K562 (cell line): Measurements from ENCODE around the gene ZFP69. TPM values are rescaled to one million over a fixed set of nuclear protein-coding genes. Genes with fewer than 3 reads are reported as not detected.

Experiments used
- ATF7 ChIP-seq: fragments of 450-650 bp; IDR thresholded peaks from 2 replicates; pipeline ENCODE4 v1.7.1; 2014; ENCODE audit warnings: mild to moderate bottlenecking, moderate library complexity
- CREM ChIP-seq: IDR thresholded peaks from 2 replicates; pipeline ENCODE4 v1.6.1; 2014; ENCODE audit warnings: antibody characterized with exemption, low read depth
- FOXP1 ChIP-seq: sonication (generic); formaldehyde crosslinking; IDR thresholded peaks from 2 replicates; pipeline ENCODE4 v1.8.0; 2022; ENCODE audit warnings: mild to moderate bottlenecking, missing genetic modification reagents
- HBP1 ChIP-seq: fragments of 450-650 bp; formaldehyde crosslinking; IDR thresholded peaks from 2 replicates; pipeline ENCODE4 v1.4.0; 2022; ENCODE audit warnings: missing genetic modification characterization
- MEF2A ChIP-seq: IDR thresholded peaks from 2 replicates; pipeline ENCODE4 v1.6.1; 2011; ENCODE audit warnings: low read depth, mild to moderate bottlenecking, low read length, moderate library complexity; ENCODE audit not compliant: control insufficient read depth
- MXI1 ChIP-seq: IDR thresholded peaks from 2 replicates; pipeline ENCODE4 v1.6.1; 2011; ENCODE audit warnings: low read depth, mild to moderate bottlenecking, improper control_type of control experiment, low read length
- NFYB ChIP-seq: IDR thresholded peaks from 2 replicates; pipeline ENCODE4 v1.6.1; 2011; ENCODE audit warnings: mild to moderate bottlenecking, moderate library complexity; ENCODE audit not compliant: insufficient read length; ENCODE audit errors: extremely low read depth
- PRPF4 ChIP-seq: fragments of 200-400 bp; formaldehyde crosslinking; IDR thresholded peaks from one replicate; pipeline ENCODE4 v1.6.1; 2017; ENCODE audit warnings: low read length, low read depth, mild to moderate bottlenecking; ENCODE audit not compliant: insufficient read depth, poor library complexity, severe bottlenecking
- PTTG1 ChIP-seq: fragments of 450-650 bp; IDR thresholded peaks from 2 replicates; pipeline ENCODE4 v1.6.1; 2016; ENCODE audit warnings: low read depth, mild to moderate bottlenecking, missing genetic modification characterization, missing compliant biosample characterization
- RFX7 ChIP-seq: fragments of 250-450 bp; sonication (Bioruptor Pico); IDR thresholded peaks from 2 replicates; pipeline ENCODE4 v1.5.1; 2021; ENCODE audit warnings: mild to moderate bottlenecking
- RNF2 ChIP-seq: sonication (generic); IDR thresholded peaks from 2 replicates; pipeline ENCODE4 v1.6.1; 2016
- SETDB1 ChIP-seq: IDR thresholded peaks from one replicate; pipeline ENCODE4 v1.6.1; 2012; ENCODE audit warnings: low read length, control low read depth, inconsistent platforms
- TAF15 ChIP-seq: fragments of 200-400 bp; formaldehyde crosslinking; IDR thresholded peaks from 2 replicates; pipeline ENCODE4 v1.6.1; 2017; ENCODE audit warnings: mild to moderate bottlenecking, low read depth, low read length, moderate library complexity
- ZNF140 ChIP-seq: fragments of 250-450 bp; sonication (Bioruptor Pico); IDR thresholded peaks from 2 replicates; pipeline ENCODE4 v1.8.0; 2021; ENCODE audit warnings: moderate library complexity, mild to moderate bottlenecking, inconsistent platforms
- polyA plus RNA-seq, 8 experiments: library from polyadenylated mRNA; depleted of rRNA in 4 of 8; stranded (reverse) in 5 of 8; unstranded in 3 of 8; fragments of >200 nt; fragmentation: Nextera tagmentation in 2 of 8; fragmentation: Illumina TruSeq in 1 of 8; extraction: Ambion mirVana in 2 of 8; extraction: Trizol in 1 of 8; gene quantifications; 2 replicates each; pipeline versions ENCODE4 v1.2.1 to v1.2.3, GENCODE V29; 2011 to 2014; ENCODE audit warnings: inconsistent platforms in 1 of 8, missing spikeins in 1 of 8
- total RNA-seq, 7 experiments: library from RNA; depleted of rRNA in 6 of 7; stranded (reverse); fragments of >200 nt in 6 of 7; fragmentation: Illumina TruSeq in 2 of 7; extraction: Trizol in 2 of 7; gene quantifications; 2 replicates each; pipeline versions ENCODE4 v1.2.1 to v1.2.3, GENCODE V29; 2011 to 2021; ENCODE audit warnings: low replicate concordance in 1 of 7
- TF ChIP-seq, protein P1 (sequence below): fragments of 450-650 bp; IDR thresholded peaks from 2 replicates; pipeline ENCODE4 v1.6.1; 2016; ENCODE audit warnings: low read depth
- TF ChIP-seq, protein P2 (sequence below), 2 experiments: fragments of 450-650 bp; IDR thresholded peaks; 2 replicates each; pipeline ENCODE4 v1.6.1; 2016

The ZFP69 gene
- total and polyA plus RNA-seq, 9 of the 15 experiments (the other 6 are each of a cell fraction or from before 2014, with no cell fraction given) = 2.0 to 8.4 (median 5.7) TPM

DNA sequence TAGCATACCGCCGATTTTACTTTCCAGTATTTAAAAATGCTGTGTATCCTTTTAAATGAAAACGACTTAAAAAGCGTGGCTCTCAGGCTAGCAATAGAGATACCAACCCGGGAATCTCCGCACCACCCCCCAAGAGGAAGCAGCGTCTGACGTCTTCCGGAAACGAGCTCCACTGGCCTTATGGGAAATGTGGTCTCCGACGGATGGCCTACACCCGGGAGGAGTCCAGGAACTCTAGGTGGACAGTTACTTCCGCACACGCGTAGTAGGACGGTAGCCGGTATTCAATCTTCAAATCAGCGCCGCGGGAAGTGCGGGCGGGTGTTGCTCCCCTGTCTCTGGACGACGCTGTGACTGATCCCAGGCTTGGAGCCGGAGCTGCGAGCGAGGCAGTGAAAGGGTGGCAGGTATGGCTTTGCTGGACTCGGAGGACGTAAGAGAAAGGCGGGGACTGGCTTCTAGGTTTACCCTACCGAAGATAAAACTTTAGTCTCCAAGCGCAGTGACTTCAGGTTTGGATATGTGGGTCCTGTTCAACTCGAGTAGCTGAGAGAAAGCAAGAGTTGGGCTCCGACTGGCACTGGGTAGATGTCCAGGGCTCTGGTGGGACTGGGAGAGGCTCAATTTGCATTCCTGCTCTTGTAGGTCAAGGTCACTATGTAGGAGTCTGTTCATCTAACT is 54.4 kb downstream of the ZFP69 start, which contains the start of gene ZNF684 (continued):
- TF ChIP-seq, protein P1, sequence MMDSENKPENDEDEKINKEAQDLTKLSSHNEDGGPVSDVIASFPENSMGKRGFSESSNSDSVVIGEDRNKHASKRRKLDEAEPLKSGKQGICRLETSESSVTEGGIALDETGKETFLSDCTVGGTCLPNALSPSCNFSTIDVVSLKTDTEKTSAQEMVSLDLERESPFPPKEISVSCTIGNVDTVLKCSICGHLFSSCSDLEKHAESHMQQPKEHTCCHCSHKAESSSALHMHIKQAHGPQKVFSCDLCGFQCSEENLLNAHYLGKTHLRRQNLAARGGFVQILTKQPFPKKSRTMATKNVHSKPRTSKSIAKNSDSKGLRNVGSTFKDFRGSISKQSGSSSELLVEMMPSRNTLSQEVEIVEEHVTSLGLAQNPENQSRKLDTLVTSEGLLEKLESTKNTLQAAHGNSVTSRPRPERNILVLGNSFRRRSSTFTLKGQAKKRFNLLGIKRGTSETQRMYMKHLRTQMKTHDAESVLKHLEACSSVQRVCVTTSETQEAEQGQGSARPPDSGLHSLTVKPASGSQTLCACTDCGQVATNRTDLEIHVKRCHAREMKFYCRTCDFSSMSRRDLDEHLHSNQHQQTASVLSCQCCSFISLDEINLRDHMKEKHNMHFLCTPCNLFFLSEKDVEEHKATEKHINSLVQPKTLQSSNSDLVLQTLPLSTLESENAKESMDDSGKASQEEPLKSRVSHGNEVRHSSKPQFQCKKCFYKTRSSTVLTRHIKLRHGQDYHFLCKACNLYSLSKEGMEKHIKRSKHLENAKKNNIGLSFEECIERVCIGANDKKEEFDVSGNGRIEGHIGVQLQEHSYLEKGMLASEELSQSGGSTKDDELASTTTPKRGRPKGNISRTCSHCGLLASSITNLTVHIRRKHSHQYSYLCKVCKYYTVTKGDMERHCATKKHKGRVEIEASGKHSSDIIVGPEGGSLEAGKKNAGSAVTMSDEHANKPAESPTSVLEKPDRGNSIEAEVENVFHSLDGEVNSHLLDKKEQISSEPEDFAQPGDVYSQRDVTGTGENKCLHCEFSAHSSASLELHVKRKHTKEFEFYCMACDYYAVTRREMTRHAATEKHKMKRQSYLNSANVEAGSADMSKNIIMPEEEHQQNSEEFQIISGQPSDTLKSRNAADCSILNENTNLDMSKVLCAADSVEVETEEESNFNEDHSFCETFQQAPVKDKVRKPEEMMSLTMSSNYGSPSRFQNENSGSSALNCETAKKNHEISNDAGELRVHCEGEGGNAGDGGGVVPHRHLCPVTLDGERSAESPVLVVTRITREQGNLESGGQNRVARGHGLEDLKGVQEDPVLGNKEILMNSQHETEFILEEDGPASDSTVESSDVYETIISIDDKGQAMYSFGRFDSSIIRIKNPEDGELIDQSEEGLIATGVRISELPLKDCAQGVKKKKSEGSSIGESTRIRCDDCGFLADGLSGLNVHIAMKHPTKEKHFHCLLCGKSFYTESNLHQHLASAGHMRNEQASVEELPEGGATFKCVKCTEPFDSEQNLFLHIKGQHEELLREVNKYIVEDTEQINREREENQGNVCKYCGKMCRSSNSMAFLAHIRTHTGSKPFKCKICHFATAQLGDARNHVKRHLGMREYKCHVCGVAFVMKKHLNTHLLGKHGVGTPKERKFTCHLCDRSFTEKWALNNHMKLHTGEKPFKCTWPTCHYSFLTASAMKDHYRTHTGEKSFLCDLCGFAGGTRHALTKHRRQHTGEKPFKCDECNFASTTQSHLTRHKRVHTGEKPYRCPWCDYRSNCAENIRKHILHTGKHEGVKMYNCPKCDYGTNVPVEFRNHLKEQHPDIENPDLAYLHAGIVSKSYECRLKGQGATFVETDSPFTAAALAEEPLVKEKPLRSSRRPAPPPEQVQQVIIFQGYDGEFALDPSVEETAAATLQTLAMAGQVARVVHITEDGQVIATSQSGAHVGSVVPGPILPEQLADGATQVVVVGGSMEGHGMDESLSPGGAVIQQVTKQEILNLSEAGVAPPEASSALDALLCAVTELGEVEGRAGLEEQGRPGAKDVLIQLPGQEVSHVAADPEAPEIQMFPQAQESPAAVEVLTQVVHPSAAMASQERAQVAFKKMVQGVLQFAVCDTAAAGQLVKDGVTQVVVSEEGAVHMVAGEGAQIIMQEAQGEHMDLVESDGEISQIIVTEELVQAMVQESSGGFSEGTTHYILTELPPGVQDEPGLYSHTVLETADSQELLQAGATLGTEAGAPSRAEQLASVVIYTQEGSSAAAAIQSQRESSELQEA = peak; percentile 78
- TF ChIP-seq TAF15 (no peak), MXI1 (peak; percentile 8; the same call in 1 of the 2 replicates), MEF2A (no peak), PTTG1 (no peak), RNF2 (peak; percentile 47; the same call in 1 of the 2 replicates), ZNF140 (no peak), RFX7 (CRISPR knock-in tag) (no peak), HBP1 (CRISPR knock-in tag) (peak; percentile 74; the same call in 1 of the 2 replicates), SETDB1 (peak; percentile 69), ATF7 (peak; percentile 94), FOXP1 (CRISPR knock-in tag) (peak; percentile 68; the same call in 1 of the 2 replicates), NFYB (no peak), PRPF4 (no peak), CREM (peak; percentile 95)
- TF ChIP-seq, protein P2, sequence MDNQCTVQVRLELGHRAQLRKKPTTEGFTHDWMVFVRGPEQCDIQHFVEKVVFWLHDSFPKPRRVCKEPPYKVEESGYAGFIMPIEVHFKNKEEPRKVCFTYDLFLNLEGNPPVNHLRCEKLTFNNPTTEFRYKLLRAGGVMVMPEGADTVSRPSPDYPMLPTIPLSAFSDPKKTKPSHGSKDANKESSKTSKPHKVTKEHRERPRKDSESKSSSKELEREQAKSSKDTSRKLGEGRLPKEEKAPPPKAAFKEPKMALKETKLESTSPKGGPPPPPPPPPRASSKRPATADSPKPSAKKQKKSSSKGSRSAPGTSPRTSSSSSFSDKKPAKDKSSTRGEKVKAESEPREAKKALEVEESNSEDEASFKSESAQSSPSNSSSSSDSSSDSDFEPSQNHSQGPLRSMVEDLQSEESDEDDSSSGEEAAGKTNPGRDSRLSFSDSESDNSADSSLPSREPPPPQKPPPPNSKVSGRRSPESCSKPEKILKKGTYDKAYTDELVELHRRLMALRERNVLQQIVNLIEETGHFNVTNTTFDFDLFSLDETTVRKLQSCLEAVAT (IDR thresholded peaks at IDR 0.05) = no peak
